Endothelial cell of umbilical vein (primary cell): Measurements from ENCODE around the gene HBZ.

Experiments
- CTCF ChIP-seq, 2 donors: IDR thresholded peaks; 1 replicate in 1 of 2; 2 replicates in 1 of 2; pipeline ENCODE4 v1.5.1; 2011; ENCODE audit warnings: low read length in 2 of 2, mild to moderate bottlenecking in 2 of 2, moderate library complexity in 2 of 2, control low read depth in 1 of 2, inconsistent platforms in 1 of 2, low read depth in 1 of 2; ENCODE audit not compliant: insufficient read depth in 1 of 2; ENCODE audit errors: extremely low read depth in 1 of 2
- MAX ChIP-seq: IDR thresholded peaks from 2 replicates; pipeline ENCODE4 v1.6.1; 2011; ENCODE audit not compliant: insufficient read depth, insufficient read length
- MYC ChIP-seq: IDR thresholded peaks from one replicate; pipeline ENCODE4 v1.6.1; 2011; ENCODE audit warnings: mild to moderate bottlenecking, low read depth, low read length
- POLR2A ChIP-seq: IDR thresholded peaks from 2 replicates; pipeline ENCODE4 v1.6.1; 2012; ENCODE audit warnings: low read depth, mild to moderate bottlenecking, control low read depth, low read length
- POLR2AphosphoS5 ChIP-seq: IDR thresholded peaks from 2 replicates; pipeline ENCODE4 v1.6.1; 2012; ENCODE audit warnings: low read depth, mild to moderate bottlenecking, control low read depth, low read length, moderate library complexity; ENCODE audit not compliant: insufficient read depth

- no peak for TF ChIP-seq CTCF (IDR thresholded peaks at IDR 0.05; ENCODE audit: extremely low read depth in 1 of 2, insufficient read depth in 1 of 2, low read depth in 1 of 2, low read length in 2 of 2)
- no peak for TF ChIP-seq POLR2AphosphoS5
- TF ChIP-seq POLR2A = no peak
- TF ChIP-seq MYC = no peak
- TF ChIP-seq MAX = no peak
Measured at GRCh38 chr16:119835-120491, 32.5 kb upstream of the HBZ start.
